T-helper 2 cell (primary cell): ENCODE measurements around the gene CRYBG2.
A peak's percentile ranks its signal among the peaks of the same experiment; 100 is the strongest.

Experiments
- DNase-seq, 5 experiments: peaks; one replicate each; pipeline versions ENCODE4 v3.0.0 to v3.0.0-alpha.2; 2012 to 2022

Gene CRYBG2

DNA sequence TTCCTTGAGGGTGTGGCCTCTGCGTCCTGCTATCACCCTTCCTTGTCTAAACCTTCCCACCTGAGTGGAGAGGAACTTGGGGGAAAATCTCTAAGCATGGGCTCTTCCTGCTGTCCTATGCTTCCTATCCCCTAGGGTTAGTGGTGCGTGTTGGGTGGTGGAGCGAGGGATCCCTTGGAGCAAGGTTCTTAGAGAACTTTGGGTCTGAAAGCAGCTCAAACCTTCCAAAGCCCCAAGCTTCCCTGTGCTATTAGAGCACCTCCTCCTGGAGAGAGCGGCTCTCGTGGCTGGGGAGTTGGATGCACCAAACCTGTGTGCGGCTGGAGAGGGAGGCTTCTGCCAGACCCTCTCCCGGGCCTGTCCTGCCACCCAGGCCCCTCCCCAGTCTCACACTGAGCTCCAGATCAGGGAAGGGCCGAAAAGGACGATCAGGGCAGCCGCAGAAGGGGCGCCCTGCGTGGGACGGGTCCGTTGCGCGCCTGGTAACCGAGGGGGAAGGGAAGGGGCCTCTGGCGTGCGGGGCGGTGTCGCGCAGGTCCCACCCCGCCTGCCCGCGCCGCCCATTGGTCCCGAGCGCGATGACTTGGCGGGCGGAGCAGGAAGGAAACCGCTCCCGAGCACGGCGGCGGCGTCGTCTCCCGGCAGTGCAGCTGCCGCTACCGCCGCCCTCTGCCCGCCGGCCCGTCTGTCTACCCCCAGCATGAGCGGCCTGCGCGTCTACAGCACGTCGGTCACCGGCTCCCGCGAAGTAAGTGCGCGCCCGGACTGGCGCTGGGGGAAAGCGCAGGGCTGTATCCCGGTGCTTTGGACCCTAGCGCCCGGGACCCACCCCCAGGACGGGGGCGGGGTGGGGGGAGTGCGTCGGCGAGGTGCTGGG lies 74.2 kb downstream of the CRYBG2 start, which contains the start of gene SH3BGRL3:
Gene SH3BGRL3 (plus strand): TSS at position 631 of the 877 bp plus-strand sequence. CDS start 70 bp downstream, at position 701.
- DNase-seq = peak; percentile 69 to 92 (median 82)

DNA sequence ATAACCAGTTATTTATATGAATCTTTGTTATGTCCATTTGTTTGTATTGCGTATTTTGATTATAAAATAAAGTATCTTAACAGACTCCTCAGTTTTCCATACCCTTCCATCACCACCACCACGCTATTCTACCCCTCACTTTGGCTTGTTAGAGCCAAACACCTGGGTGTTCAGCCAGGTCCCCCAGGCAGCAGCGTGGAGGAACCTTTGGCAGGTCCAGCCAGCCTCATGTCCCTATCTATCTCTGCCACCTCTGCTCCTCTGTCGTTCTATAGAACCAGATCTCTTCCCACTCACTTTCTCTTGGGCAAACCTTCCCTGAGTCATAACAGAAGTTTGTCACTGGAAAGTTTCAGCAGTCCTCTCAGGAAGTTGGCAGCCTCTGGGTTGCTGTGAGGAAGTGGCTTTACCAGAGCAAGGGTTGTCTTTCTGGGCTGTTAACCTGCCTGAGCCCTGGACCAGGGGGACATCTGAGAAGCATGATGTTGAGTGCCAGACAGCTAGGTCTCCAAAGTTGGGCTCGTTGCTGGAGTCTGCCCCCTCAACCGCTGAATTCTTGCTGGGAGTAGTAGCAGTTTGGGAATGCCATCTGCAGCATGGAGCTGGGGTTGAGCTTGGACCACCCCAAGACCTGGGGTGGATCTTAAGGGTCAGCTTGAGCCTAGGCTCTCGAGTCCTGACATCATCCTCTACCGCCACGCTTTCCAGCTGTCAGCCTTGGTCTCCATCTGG lies 75.0 kb downstream of the CRYBG2 start:
- peak in 1 of 5 experiments; percentile 53 for DNase-seq

DNA sequence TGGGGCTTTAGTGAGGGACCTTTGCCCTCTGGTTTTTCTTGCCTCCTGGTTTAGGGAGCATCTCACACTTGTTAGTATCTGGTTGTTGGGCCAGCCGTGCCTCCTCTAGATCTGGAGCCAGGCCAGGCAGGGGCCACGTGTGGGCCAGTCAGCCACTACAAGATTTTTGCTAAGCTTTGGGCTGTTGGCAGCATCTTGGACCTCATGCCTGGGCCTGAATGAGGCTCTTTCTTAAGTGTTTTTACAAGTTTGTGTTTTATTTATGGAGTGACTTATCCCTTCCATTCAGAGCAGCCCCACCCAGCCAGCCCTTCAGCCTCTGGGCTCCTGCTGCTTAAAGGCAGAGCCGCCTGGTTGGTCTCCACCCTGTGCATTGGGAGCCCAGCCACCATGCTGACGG lies 75.6 kb downstream of the CRYBG2 start:
- DNase-seq = no peak

DNA sequence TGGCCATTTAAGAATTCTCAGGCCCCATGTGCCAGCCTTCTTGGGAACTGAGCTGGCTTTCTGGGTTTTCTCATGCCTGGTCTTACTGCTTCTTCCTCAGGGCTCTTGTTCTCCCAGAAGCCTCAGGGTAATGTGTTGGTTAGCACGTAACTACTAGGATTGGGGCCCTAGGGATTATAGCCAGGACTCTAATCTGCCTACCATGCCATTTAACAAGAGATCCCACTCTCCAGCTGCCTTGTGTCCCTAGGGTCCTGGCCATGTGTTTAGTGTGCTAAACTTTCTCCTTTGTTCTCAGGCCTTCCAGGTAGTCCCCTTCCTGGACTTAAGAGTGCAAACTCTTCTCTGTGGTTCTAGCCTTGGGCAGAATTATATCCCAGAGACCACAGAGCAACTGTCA lies 76.2 kb downstream of the CRYBG2 start:
- DNase-seq = no peak

DNA sequence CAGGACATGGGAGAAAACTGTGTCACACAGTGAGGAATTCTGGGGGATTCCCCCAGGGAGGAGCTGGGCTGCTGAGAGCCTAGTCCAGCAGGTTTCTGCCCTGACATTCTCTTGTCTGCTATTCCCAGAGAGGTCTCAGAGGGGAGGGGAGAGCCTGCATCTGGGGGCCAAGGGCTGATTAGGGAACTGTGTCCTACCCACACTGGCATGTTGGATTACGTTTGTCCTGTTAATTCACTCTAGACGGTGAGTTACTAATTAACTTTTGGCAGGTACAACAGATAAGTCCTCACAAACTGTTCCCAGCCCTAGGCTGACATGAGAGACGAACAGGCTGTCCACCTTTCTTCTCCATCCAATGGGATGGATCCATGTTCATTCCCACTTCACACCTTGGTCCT lies 76.7 kb downstream of the CRYBG2 start:
- no peak for DNase-seq

DNA sequence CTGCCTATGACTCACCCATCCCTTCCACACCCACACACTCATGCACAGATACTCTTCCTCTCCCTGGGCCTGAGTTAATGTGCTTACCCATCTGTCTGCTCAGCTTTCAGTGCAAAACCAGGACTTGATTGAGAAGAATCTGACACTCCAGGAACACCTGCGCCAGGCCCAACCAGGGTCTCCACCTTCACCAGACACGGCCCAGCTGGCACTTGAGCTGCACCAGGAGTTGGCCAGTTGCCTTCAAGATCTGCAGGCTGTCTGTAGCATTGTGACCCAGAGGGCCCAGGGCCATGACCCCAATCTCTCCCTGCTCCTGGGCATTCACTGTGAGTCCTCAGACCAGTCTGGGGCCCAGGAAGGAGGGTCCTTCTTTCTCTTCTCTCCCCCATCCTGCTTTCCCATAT lies 77.5 kb downstream of the CRYBG2 start:
- DNase-seq = peak in 1 of 5 experiments; percentile 72

DNA sequence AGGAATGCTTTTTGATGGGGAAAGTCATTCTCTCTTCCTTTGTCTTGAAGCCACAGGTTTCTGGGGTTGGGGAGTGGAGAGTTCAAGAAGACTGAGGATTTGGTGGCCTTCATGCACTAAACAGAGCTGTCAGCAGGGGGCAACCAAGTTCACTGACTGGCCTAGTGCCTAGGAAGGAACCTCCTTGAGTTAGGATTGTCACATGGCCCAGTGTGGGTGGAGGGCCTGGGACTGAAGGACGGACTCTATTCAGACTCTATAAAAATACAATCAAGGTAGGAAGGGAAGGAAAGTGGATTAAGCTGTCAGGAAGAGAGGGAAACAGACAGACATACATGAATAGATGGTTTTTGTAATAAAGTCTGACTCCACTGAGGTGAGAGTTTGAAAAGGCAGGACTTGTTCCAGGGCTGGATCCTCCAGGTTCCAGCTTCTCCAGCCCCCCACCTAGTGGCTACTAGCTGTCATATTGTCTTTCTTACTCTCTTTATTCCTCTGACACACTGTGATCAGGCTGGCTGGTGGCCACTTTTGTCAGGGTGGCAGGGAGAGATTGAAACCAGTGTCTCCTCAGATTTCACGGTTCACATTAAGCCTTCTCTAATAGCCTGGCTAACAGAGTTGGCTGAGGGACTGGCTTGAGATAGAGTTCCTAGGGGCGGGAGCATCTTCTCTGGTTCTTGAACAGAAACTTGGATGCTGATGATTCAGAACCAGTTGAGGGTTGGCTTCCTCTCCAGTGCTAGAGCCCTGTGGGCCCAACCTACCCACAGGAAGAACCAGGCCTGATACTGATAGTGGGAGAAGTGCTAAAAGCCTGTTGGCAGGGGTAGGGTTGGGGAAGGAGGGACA lies 78.1 kb downstream of the CRYBG2 start:
- DNase-seq = peak; percentile 43 to 77 (median 64)

DNA sequence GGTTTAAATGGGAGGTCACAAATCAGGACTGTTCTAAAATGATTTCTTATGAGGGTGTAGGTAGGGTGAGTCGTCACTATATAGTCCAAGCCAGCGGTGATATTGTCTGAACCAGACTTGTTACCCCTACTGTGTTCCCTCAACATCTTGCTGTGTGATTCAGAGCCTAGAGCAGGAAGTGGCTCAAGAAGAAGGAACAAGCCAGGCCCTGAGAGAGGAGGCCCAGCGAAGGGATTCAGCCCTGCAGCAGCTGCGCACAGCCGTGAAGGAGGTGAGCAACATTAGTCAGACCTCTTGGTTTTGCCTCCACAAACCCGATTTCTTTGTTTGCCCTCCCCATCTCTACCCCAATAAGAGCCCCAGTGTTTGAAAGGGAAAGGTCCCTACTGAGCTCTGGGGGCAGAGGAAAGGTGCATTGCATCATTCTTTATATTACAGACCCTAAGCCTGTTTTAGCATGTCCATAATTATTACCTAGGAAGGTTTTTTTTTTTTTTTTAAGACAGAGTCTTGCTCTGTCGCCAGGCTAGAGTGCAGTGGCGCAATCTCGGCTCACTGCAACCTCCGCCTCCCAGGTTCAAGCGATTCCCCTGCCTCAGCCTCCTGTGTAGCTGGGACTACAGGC lies 79.0 kb downstream of the CRYBG2 start:
- DNase-seq = no peak
